ENCODE results near the gene GDF10. TPM values are rescaled to one million over a fixed set of nuclear protein-coding genes. Genes with fewer than 3 reads are reported as not detected.
A peak's percentile ranks its signal among the peaks of the same experiment; 100 is the strongest.

Gene GDF10
- total RNA-seq, 1 donor: not detected

- no peak overlapping the region for H3K4me3 ChIP-seq (ENCODE audit: low read depth, low read length)
- no peak for DNase-seq (ENCODE audit: low read depth)
- TF ChIP-seq CTCF (IDR thresholded peaks at IDR 0.05; ENCODE audit: insufficient read depth, low read depth, low read length): no peak
These were observed 59.8 kb downstream of the GDF10 start for GRCh38 chr10:47359626-47360418.

GRCh38 chr10:47360419-47361040 is 60.5 kb downstream of the GDF10 start:
- no peak for DNase-seq (ENCODE audit: low read depth)
- no peak for TF ChIP-seq CTCF (IDR thresholded peaks at IDR 0.05; ENCODE audit: insufficient read depth, low read depth, low read length)
- H3K4me3 ChIP-seq (ENCODE audit: low read depth, low read length): no peak overlapping the region

GRCh38 chr10:47361293-47361692 is 61.3 kb downstream of the GDF10 start:
- peak; percentile 50 for DNase-seq (ENCODE audit: low read depth)
- no peak overlapping the region for H3K4me3 ChIP-seq (ENCODE audit: low read depth, low read length)
- peak; percentile 95 for TF ChIP-seq CTCF (IDR thresholded peaks at IDR 0.05; ENCODE audit: insufficient read depth, low read depth, low read length)

GRCh38 chr10:47362199-47362598 is 62.2 kb downstream of the GDF10 start:
- no peak for DNase-seq (ENCODE audit: low read depth)
- no peak for TF ChIP-seq CTCF (IDR thresholded peaks at IDR 0.05; ENCODE audit: insufficient read depth, low read depth, low read length)
- H3K4me3 ChIP-seq (ENCODE audit: low read depth, low read length): no peak overlapping the region

Other genes starting within 250 kb of the GDF10 start
- gene GDF2, start 22.3 kb downstream of the GDF10 start, total RNA-seq: not detected in 2 replicates
- not detected in 2 replicates for gene RBP3, start 48.2 kb downstream of the GDF10 start, total RNA-seq
- under 0.01 TPM in 1 of 2 replicates, not detected in the other for gene ZNF488, start 84.1 kb downstream of the GDF10 start, total RNA-seq
- gene ANXA8, start 183.9 kb downstream of the GDF10 start, total RNA-seq: 3.9 and 7.4 TPM in 2 replicates
- gene FAM25G, start 191.5 kb downstream of the GDF10 start, total RNA-seq: not detected in 2 replicates
- 4.7 and 5.2 TPM in 2 replicates for gene AGAP9, start 223.4 kb downstream of the GDF10 start, total RNA-seq